ENCODE data around the gene BHLHA9.

BHLHA9 gene

DNA sequence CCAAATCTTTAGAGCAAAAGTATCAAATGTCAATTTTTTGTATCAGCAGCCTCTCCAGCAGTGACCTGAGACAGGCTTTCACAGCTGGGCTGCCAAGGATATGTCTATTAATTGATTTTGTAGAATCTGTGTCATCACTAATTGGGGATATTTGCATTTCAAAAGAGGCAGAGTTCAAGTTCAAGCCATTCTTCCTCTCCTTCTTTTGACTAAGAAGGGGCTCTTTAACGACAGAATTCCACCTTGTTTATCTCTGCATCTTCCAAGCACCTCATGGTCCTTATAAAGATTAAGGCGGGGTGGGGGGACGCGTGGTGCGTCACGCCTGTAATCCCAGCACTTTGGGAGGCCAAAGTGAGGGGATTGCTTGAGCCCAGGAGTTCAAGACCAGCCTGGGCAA lies 15.2 kb upstream of the BHLHA9 start:
- no peak for DNase-seq (ENCODE audit: low read depth)

DNA sequence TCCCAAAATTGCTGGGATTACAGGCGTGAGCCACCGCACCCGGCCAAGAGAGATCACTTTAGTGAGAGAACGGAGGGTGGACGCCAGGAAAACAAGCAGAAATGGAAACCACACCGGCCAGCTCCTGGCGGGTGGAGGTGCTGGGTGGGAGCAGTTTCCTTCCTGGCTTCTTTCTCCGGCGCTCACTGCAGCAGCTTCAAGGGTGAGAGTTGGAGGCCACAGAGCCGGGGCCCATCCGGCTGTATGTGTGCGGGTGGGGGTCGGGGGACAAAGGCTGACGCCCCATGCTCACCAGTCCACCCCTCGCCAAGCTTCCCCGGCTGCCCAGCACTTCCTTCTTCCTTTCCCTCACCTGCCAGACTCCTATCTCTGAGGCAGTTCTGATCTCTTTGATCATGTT lies 13.5 kb upstream of the BHLHA9 start:
- no peak for DNase-seq (ENCODE audit: low read depth)

DNA sequence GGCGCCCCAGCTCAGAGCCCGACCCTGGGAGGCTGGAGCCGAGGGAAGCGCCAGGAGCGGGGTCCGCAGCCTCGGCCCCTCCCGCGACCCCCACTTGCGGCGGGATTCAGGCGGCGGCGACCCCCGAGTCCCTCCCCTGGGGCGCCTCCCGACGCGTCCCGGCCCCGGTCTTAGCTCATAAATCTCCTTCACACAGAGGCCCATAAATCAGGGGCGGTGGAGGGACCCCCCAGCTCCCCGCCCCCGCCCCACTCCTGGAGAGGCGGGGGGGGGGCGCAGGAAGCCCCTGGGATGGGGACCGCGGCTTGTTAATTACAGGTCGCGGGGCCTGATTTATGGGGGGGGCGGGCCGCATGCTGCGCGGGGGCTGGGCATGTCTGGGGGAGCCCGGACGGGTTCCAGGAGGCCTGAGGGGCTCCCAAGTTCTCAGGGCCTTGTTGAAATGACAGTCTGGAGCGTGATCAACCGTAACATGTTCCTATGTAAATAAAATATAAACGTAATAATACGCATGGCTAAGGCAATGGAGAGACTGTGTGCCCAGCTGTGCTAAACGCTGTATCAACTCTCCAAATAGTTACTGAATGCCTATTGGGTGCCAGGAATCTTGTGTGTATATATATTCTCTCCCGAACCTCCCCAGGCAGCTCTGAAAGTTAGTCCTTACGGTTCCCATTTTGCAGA lies 10.0 kb upstream of the BHLHA9 start:
- DNase-seq (ENCODE audit: low read depth): no peak

DNA sequence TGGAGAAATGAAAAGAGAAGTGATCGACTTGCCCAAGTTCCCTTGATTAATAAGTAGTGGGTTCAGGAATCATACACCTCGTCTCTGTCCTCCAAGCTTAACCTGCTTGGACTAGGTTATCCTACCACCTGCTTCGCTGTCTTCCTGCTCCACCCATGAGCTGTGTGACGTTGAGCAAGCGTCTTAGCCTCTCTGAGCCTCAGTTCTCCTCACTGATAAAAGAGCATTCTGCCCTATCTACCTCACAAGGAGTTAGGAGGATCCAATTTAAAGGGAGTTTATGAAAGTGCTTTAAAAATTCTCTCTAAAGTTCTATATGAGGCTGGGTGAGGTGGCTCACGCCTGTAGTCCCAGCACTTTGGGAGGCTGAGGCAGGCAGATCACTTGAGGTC lies 9.5 kb upstream of the BHLHA9 start:
- DNase-seq (ENCODE audit: low read depth): no peak

DNA sequence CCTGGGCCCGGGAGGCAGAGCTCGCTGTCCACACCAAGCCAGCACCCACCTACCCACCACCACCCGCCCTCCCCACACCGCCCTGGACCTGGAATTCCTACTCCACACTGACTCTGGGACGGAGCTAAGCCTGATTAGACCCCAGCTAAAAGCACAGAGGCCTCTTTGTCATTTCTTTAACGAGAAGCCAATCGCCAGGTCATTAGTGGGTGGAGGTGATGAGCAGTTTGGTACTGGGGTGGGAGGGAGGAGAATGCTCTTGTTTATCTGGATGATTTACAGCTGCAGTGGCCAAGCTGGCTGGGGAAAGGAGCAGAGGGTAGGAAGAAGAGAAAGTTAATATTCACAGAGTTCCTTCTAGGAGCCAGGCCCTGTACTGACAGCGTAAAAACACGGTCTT lies 6.0 kb upstream of the BHLHA9 start:
- DNase-seq (ENCODE audit: low read depth): no peak

DNA sequence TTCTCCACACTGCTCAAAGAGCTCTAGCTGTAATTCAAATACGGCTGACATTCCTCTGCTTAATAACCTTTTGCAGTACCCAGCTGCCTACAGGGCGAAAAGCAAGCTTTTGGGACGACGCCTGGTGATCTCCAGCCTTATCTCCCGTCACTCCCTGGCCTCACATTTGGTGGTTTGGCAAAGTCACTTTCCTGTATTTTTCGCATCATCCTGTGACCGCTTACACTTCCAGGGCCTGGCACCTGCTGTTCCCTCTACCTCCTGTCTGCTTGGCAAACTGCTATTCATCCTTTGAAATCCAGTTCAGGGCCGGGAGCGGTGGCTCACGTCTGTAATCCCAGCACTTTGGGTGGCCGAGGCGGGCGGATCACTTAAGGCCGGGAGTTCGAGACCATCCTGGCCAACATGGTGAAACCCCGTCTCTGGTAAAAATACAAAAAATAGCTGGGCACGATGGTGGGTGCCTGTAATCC lies 2.7 kb upstream of the BHLHA9 start:
- DNase-seq (ENCODE audit: low read depth): no peak

DNA sequence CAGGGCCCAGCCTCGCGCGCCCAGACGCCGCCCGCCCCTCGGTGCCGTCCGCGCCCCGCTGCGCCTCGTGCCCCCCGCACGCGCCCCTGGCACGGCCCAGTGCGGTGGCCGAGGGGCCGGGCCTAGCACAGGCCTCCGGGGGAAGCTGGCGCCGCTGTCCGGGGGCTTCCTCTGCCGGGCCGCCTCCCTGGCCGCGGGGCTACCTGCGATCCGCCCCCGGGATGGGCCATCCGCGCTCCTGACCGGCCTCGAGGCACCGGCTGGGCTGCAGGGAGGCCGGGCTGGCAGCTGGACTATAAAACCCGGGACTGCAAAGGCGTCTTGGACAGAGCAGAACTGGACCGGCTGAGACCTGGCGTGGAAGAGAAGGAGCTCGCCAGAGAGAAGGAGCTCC lies 783 bp downstream of the BHLHA9 start:
- DNase-seq (ENCODE audit: low read depth): no peak

DNA sequence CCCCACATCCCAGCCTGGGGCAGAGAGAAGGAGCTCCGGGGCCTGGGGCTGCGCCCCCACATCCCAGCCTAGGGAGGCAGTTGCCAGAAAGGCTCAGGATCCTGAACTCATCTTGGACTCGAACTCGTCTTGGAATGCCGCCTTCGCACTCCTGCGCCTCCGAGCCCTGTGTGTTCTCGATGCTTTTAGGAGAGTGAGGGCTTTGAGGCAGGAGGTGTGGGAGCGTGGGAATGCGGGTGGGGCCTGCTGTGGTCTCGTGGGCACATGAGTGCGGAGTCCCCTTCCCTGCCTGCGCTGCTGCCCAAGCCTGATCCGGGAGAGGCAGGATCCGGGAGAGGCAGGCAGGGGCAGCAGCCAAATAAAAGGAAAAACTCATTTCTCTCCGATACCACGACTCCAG lies 1.2 kb downstream of the BHLHA9 start:
- no peak for DNase-seq (ENCODE audit: low read depth)

DNA sequence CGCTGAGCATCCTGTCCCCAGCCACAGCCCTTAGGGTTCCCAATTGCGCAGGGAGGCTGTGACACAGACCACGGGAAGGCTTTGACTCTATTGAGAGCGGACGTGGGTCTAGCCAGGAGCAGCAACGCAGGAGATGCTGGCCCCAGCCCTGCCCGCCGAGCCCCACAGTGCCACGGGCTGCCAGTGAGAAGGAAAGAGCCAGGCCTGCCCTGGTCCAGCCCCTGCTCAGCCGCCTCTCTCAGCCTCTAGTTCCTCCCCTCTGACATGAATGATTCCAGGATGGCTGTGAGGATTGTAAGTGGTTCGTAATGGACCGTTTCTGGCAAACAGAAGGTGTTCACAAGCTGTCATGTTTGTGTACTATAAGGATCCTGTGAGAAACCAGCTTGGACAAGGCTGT lies 2.5 kb downstream of the BHLHA9 start:
- DNase-seq (ENCODE audit: low read depth): no peak

DNA sequence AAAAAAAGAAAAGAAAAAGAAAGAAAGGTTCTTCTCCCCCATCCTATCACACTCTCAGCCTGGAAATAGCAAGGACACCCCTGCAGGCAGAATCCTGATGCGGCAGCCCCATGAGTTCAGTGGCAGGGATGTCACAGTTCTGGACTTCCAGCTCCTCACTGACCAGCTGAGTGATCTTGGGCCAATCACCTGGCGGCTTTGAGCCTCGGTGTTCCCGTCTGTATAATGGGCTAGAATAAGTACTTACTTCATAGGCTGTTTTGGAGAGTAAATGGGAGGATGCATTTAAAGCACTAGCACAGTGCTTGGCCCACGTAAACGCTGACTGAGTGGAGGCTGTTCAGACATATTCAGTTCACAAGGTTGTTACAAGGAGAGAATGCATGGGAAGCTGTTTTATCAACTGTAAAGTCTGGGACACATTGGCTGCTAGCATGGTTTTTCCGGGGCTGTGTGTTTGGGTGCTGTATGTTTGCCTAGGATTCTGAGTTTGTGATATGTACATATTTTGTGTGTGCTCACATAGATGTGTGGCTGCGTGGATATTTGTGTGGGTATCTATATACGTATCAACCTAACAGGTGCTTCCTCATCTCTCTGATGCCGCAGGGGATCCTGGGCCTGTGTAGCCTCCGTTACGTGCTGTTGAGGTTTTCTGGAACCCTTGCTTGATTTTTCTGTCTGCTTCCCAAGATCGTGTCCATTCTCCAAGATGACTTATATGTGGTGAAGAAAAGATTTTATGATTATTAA lies 3.4 kb downstream of the BHLHA9 start:
- no peak for DNase-seq (ENCODE audit: low read depth)

DNA sequence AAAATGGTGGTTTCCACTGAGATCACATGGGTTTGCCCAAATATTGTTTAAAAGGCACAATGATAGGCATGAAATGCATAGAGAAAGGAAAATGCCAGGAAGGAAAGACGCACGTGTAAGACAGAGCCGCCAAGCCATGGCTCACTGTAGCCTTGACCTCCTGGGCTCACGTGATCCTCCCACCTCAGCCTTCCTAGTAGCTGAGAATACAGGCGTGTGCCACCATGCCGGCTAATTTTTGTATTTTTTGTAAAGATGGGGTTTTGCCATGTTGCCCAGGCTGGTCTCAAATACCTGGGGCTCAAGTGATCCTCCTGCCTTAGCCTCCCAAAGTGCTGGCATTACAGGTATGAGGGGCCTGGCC lies 4.0 kb downstream of the BHLHA9 start:
- DNase-seq (ENCODE audit: low read depth): no peak

DNA sequence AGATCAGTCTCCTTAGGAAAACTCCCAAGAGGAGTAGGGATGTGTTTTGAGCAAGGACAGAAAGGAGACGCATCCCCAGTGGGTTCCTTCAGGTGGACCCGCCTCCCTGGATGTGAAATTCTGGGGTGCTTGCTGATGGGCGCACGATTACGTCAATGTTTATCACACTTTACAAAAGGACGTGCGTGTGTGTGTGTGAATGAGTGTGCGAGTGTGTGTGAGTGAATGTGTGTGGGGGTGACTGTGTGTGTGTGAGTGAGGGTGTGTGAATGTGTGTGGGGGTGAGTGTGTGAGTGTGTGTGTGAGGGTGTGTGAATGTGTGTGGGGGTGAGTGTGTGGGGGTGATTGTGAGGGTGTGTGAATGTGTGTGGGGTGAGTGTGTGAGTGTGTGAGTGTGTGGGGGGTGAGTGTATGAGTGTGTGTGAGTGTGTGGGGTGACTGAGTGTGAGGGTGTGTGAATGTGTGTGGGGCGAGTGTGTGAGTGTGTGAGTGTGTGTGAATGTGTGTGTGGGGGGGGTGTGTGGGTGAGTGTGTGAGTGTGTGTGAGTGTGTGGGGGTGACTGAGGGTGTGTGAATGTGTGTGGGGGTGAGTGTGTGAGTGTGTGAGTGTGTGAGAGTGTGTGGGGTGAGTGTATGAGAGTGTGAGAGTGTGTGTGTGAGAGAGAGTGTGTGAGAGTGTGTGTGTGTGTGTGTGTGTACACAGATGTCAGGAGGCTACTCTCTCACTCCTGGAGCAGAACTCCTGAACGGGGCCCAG lies 5.1 kb downstream of the BHLHA9 start:
- no peak for DNase-seq (ENCODE audit: low read depth)

DNA sequence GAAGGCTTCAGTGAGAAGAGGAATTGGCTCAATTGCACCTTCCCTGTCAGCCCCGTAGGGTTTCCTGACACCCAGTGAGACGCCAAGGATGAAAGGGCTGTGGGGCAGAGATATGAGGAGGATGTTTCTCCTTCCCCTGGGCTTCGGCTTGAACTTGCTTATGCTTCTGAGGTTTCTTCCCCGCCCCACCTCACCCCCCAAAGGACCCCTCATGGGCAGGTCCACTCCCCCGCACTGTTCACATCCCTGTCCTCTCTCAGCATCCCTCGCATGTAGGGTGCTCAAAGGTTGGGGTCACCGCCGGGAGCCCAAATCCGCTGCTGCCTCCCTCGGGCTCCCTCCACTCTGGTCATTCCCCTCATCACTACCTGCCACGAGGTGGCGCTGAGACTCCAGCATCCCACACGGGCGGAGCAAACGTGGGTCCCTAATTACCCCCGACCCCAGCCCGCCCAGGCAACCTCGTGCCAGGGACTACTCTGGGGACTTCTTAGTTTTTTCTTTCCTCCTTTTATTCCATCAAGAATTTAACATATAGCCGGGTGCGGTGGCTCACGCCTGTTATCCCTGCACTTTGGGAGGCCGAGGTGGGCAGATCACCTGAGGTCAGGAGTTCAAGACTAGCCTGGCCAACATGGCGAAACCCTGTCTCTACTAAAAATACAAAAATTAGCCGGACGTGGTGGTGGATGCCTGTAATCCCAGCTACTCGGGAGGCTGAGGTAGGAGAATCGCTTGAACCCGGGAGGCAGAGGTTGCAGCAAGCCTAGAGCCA lies 5.9 kb downstream of the BHLHA9 start:
- no peak for DNase-seq (ENCODE audit: low read depth)

DNA sequence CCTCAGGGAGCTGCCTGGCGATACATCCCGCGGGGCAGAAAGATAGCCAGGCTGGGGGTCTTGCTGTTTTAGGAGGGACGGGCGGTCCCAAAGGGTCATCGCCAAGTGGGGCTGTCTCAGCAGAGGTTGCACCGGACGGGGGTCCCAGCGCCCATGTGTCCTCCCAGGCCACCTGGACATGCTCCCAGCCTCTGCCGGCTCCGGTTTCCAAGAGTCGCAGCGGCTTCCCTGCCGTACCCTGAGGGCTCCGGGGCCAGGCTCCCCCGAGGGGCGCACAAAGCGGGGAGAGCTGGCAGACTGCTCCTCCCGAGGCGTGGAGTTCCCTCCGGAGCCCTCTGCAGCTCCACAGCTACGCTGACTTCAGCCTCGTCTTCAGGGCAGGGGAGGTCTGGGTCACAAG lies 10.4 kb downstream of the BHLHA9 start:
- no peak for DNase-seq (ENCODE audit: low read depth)

DNA sequence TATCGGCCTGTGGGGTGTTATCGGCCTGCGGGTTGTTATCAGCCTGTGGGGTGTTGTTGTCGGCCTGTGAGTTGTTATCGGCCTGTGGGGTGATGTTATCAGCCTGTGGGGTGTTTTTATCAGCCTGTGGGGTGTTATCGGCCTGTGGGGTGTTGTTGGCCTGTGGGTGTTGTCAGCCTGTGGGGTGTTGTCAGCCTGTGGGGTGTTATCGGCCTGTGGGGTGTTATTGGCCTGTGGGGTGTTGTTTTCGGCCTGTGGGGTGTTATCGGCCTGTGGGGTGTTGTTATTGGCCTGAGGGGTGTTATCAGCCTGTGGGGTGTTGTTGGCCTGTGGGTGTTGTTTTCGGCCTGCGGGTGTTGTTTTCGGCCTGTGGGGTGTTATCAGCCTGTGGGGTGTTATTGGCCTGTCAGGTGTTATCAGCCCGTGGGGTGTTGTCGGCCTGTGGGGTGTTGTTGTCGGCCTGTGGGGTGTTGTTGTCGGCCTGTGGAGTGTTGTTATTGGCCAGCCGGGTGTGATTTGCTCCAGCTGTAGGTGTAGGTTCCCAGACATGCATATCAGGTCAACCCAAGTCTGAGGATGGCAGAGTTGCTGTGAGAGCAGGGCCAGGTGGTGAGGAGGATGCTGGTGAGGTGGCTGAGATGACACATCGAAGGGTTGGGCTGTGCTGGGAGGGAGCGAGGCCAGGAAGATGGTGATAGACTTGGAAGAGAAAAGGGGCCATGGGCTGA lies 16.3 kb downstream of the BHLHA9 start:
- no peak for DNase-seq (ENCODE audit: low read depth)

DNA sequence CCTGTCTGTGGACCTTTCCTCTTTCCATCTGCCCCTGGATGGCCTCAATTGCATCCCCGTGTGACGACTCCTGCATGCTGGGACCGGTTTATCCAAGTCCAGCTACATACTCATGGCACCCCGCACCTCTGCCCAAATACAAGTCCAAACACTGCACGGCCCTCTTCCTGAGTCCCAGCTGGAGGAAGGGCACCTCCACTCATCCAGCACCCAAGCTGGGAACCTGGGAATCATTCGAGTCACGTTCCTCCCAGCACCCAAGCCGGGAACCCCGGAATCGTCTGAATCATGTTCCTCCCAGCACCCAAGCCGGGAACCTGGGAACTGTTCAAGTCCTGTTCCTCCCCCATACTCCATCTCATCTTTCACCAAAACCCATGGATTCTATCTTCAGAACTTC lies 19.5 kb downstream of the BHLHA9 start:
- DNase-seq (ENCODE audit: low read depth): no peak

DNA sequence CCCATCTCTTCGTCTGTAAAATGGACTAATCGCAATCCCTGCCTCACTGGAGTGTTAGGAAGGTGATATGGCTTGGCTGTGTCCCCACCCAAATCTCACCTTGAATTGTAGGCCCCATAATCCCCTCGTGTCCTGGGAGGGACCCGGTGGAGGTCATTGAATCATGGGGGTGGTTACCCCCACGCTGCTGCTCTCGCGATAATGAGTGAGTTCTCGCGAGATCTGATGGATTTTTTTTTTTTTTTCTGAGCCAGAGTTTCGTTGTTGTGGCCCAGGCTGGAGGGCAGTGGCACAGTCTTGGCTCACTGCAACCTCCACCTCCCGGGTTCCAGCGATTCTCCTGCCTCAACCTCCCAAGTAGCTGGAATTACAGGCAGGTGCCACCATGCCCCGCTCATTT lies 20.4 kb downstream of the BHLHA9 start:
- no peak for DNase-seq (ENCODE audit: low read depth)

DNA sequence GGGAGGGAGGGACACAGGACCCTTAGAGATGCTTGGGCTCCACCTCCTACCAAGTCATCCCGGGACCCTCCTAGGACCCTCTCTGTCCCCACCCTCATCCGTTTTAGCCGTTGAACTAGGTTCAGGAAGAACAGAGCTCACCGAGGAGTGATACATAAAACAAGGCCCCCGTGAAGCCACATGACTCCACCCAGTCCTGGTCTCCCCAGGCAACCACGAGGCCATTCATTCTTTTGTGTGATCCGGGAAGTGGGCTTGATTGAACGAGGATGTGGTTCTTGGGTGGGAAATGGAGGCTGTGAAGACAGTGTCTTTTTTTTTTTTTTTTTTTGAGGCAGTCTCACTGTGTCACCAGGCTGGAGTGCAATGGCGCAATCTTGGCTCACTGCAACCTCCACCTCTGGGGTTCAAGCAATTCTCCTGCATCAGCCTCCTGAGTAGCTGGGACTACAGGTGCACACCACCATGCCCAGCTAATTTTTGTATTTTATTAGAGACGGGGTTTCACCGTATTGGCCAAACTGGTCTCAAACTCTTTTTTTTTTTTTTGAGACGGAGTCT lies 24.0 kb downstream of the BHLHA9 start:
- no peak for DNase-seq (ENCODE audit: low read depth)

DNA sequence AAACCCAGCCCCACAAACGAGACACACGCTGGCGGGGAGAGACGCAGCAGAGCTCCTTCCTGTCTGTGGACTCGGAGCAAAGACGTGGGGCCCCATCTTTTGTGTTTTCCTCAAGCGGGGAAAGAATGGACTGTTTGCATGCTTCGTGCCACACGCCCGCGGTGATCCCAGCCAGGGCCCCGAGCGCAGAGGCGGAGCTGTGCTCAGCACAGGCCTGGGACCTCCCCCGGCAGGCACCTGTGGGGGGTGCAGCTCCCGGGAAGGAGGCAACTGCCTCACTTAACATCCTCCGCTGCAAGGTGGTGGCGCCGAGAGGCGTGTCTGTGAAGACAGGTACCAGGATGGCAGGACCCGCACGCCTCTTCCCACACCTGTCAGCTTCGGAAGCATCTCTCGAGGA lies 28.4 kb downstream of the BHLHA9 start:
- DNase-seq (ENCODE audit: low read depth): no peak

DNA sequence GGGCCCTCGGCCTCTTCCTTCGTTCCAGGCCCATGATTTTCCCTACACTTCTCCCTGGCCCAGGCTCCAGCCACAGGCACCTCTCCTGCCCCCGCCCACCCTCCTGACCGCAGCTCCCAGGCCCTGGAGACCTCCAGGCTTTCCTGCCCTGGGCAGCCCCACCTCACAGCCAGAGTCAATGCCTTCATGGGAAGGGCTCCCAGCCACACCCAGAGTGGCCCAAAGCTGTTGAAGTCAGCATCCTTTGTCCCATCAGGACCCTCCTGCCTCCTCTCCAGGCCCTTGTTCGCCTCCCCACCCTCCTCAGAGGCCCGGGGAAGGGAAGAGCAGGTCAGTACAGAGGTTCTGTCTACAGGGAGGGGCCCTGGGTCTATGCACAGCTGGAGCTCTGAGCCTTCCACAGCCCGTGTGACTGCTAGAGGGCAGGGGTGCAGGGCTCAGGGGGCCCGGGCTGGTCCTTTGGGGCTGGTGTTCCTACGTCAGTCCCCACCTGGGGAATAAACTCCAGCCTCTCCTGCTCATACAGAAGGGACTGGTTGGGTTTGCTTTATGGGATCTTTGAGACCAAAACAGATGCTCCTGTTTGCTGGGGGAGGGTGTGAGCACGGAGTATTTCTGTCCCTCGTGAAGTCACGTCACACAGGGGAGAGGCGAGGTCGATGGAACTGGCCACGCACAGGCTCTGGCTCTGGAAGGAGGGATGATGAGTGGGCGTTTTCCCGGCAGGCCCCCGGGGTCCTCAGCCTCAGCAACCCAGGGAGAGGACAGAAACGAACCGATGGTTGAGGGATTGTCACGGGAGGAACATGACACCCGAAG lies 29.5 kb downstream of the BHLHA9 start:
- no peak for DNase-seq (ENCODE audit: low read depth)
